Measurements from ENCODE around the gene PHACTR1. TPM values are rescaled to one million over a fixed set of nuclear protein-coding genes. Genes with fewer than 3 reads are reported as not detected.

The PHACTR1 gene
- total and polyA plus RNA-seq, 4 donors, result 18.1 to 49.0 (median 39.5) TPM

- no peaks in the 10 kb centered on the region for H3K27me3 ChIP-seq (ENCODE audit: control insufficient read depth, insufficient read depth, low read length)
- no peaks in the 10 kb centered on the region for H3K9me3 ChIP-seq (ENCODE audit: control insufficient read depth, insufficient read depth, low read length)
- H3K36me3 ChIP-seq (ENCODE audit: control insufficient read depth, insufficient read depth, low read length), result no peaks in the 10 kb centered on the region
- H3K4me3 ChIP-seq (ENCODE audit: low read depth, low read length), result no peak overlapping the region
- no peak for DNase-seq (ENCODE audit: low read depth in 4 of 6, low spot score in 6 of 6)
- no peak overlapping the region for H3K27ac ChIP-seq (ENCODE audit: low read depth, low read length)
- WGBS (ENCODE audit: insufficient coverage), result no CpG with 5 or more reads among the region's 2 CpGs
- no peaks in the 10 kb centered on the region for H3K4me1 ChIP-seq (ENCODE audit: control insufficient read depth, insufficient read depth, low read length)
Measured at GRCh38 chr6:12974551-12974950, 258.0 kb downstream of the PHACTR1 start.

- Histone ChIP-seq H3K9me3 (ENCODE audit: control insufficient read depth, insufficient read depth, low read length) (no peaks in the 10 kb centered on the region), H3K4me3 (ENCODE audit: low read depth, low read length) (no peak overlapping the region), H3K36me3 (ENCODE audit: control insufficient read depth, insufficient read depth, low read length) (no peaks in the 10 kb centered on the region), H3K27me3 (ENCODE audit: control insufficient read depth, insufficient read depth, low read length) (no peaks in the 10 kb centered on the region), H3K4me1 (ENCODE audit: control insufficient read depth, insufficient read depth, low read length) (no peaks in the 10 kb centered on the region), H3K27ac (ENCODE audit: low read depth, low read length) (no peak overlapping the region)
- DNase-seq (ENCODE audit: low read depth in 4 of 6, low spot score in 6 of 6), result no peak
- WGBS (ENCODE audit: insufficient coverage), result 96% methylated on average over 4 of the region's 5 CpGs
Measured at GRCh38 chr6:12976366-12976765, 259.8 kb downstream of the PHACTR1 start.

- no peak overlapping the region for H3K27ac ChIP-seq (ENCODE audit: low read depth, low read length)
- H3K9me3 ChIP-seq (ENCODE audit: control insufficient read depth, insufficient read depth, low read length), result no peaks in the 10 kb centered on the region
Measured at GRCh38 chr6:12977206-12977605, 260.6 kb downstream of the PHACTR1 start.

GRCh38 chr6:12977806-12978205 lies 261.2 kb downstream of the PHACTR1 start:
- Histone ChIP-seq H3K36me3 (ENCODE audit: control insufficient read depth, insufficient read depth, low read length) (no peaks in the 10 kb centered on the region), H3K27ac (ENCODE audit: low read depth, low read length) (no peak overlapping the region), H3K9me3 (ENCODE audit: control insufficient read depth, insufficient read depth, low read length) (no peaks in the 10 kb centered on the region), H3K4me3 (ENCODE audit: low read depth, low read length) (no peak overlapping the region), H3K27me3 (ENCODE audit: control insufficient read depth, insufficient read depth, low read length) (no peaks in the 10 kb centered on the region), H3K4me1 (ENCODE audit: control insufficient read depth, insufficient read depth, low read length) (no peaks in the 10 kb centered on the region)
- 90% methylated on average over 3 of the region's 4 CpGs for WGBS (ENCODE audit: insufficient coverage)
- DNase-seq (ENCODE audit: low read depth in 4 of 6, low spot score in 6 of 6), result peak in 1 of 6 donors; percentile 70

More at GRCh38 chr6:12977206-12977605, 260.6 kb downstream of the PHACTR1 start:
- no peaks in the 10 kb centered on the region for H3K27me3 ChIP-seq (ENCODE audit: control insufficient read depth, insufficient read depth, low read length)
- DNase-seq (ENCODE audit: low read depth in 4 of 6, low spot score in 6 of 6), result no peak
- no peaks in the 10 kb centered on the region for H3K4me1 ChIP-seq (ENCODE audit: control insufficient read depth, insufficient read depth, low read length)
- WGBS (ENCODE audit: insufficient coverage), result 80% methylated on average over 2 of the region's 3 CpGs
- H3K36me3 ChIP-seq (ENCODE audit: control insufficient read depth, insufficient read depth, low read length), result no peaks in the 10 kb centered on the region
- H3K4me3 ChIP-seq (ENCODE audit: low read depth, low read length), result no peak overlapping the region

GRCh38 chr6:12980741-12981140 lies 264.2 kb downstream of the PHACTR1 start:
- 100% methylated on average over 1 of the region's 4 CpGs for WGBS (ENCODE audit: insufficient coverage)
- H3K27me3 ChIP-seq (ENCODE audit: control insufficient read depth, insufficient read depth, low read length), result no peaks in the 10 kb centered on the region
- no peak overlapping the region for H3K4me3 ChIP-seq (ENCODE audit: low read depth, low read length)
- DNase-seq (ENCODE audit: low read depth in 4 of 6, low spot score in 6 of 6), result no peak
- no peak overlapping the region for H3K27ac ChIP-seq (ENCODE audit: low read depth, low read length)
- H3K9me3 ChIP-seq (ENCODE audit: control insufficient read depth, insufficient read depth, low read length), result no peaks in the 10 kb centered on the region
- no peaks in the 10 kb centered on the region for H3K4me1 ChIP-seq (ENCODE audit: control insufficient read depth, insufficient read depth, low read length)
- no peaks in the 10 kb centered on the region for H3K36me3 ChIP-seq (ENCODE audit: control insufficient read depth, insufficient read depth, low read length)

- no peak overlapping the region for H3K27ac ChIP-seq (ENCODE audit: low read depth, low read length)
- H3K4me1 ChIP-seq (ENCODE audit: control insufficient read depth, insufficient read depth, low read length), result no peaks in the 10 kb centered on the region
- no peaks in the 10 kb centered on the region for H3K27me3 ChIP-seq (ENCODE audit: control insufficient read depth, insufficient read depth, low read length)
- H3K36me3 ChIP-seq (ENCODE audit: control insufficient read depth, insufficient read depth, low read length), result no peaks in the 10 kb centered on the region
- no peaks in the 10 kb centered on the region for H3K9me3 ChIP-seq (ENCODE audit: control insufficient read depth, insufficient read depth, low read length)
- no CpG with 5 or more reads among the region's 2 CpGs for WGBS (ENCODE audit: insufficient coverage)
- H3K4me3 ChIP-seq (ENCODE audit: low read depth, low read length), result no peak overlapping the region
- no peak for DNase-seq (ENCODE audit: low read depth in 4 of 6, low spot score in 6 of 6)
Measured at GRCh38 chr6:12984776-12985175, 268.2 kb downstream of the PHACTR1 start.

- H3K36me3 ChIP-seq (ENCODE audit: control insufficient read depth, insufficient read depth, low read length), result no peaks in the 10 kb centered on the region
- no peaks in the 10 kb centered on the region for H3K4me1 ChIP-seq (ENCODE audit: control insufficient read depth, insufficient read depth, low read length)
- H3K27me3 ChIP-seq (ENCODE audit: control insufficient read depth, insufficient read depth, low read length), result no peaks in the 10 kb centered on the region
- H3K4me3 ChIP-seq (ENCODE audit: low read depth, low read length), result no peak overlapping the region
- no peak for DNase-seq (ENCODE audit: low read depth in 4 of 6, low spot score in 6 of 6)
- no peak overlapping the region for H3K27ac ChIP-seq (ENCODE audit: low read depth, low read length)
- peaks cover 2% of the 10 kb centered on the region for H3K9me3 ChIP-seq (ENCODE audit: control insufficient read depth, insufficient read depth, low read length)
Measured at GRCh38 chr6:12987783-12988182, 271.2 kb downstream of the PHACTR1 start.

- no peak for DNase-seq (ENCODE audit: low read depth in 4 of 6, low spot score in 6 of 6)
- H3K27me3 ChIP-seq (ENCODE audit: control insufficient read depth, insufficient read depth, low read length), result no peaks in the 10 kb centered on the region
- H3K4me3 ChIP-seq (ENCODE audit: low read depth, low read length), result no peak overlapping the region
- H3K27ac ChIP-seq (ENCODE audit: low read depth, low read length), result no peak overlapping the region
- H3K4me1 ChIP-seq (ENCODE audit: control insufficient read depth, insufficient read depth, low read length), result no peaks in the 10 kb centered on the region
- 100% methylated on average over 6 of the region's 7 CpGs for WGBS (ENCODE audit: insufficient coverage)
- H3K36me3 ChIP-seq (ENCODE audit: control insufficient read depth, insufficient read depth, low read length), result no peaks in the 10 kb centered on the region
- H3K9me3 ChIP-seq (ENCODE audit: control insufficient read depth, insufficient read depth, low read length), result peaks cover 7% of the 10 kb centered on the region
Measured at GRCh38 chr6:12990162-12990561, 273.6 kb downstream of the PHACTR1 start.

- Histone ChIP-seq H3K27ac (ENCODE audit: low read depth, low read length) (no peak overlapping the region), H3K9me3 (ENCODE audit: control insufficient read depth, insufficient read depth, low read length) (peaks cover 7% of the 10 kb centered on the region), H3K4me1 (ENCODE audit: control insufficient read depth, insufficient read depth, low read length) (no peaks in the 10 kb centered on the region), H3K36me3 (ENCODE audit: control insufficient read depth, insufficient read depth, low read length) (no peaks in the 10 kb centered on the region), H3K4me3 (ENCODE audit: low read depth, low read length) (no peak overlapping the region), H3K27me3 (ENCODE audit: control insufficient read depth, insufficient read depth, low read length) (no peaks in the 10 kb centered on the region)
- 93% methylated on average over 2 of the region's 3 CpGs for WGBS (ENCODE audit: insufficient coverage)
- no peak for DNase-seq (ENCODE audit: low read depth in 4 of 6, low spot score in 6 of 6)
Measured at GRCh38 chr6:12991435-12991834, 274.9 kb downstream of the PHACTR1 start.

- peaks cover 7% of the 10 kb centered on the region for H3K9me3 ChIP-seq (ENCODE audit: control insufficient read depth, insufficient read depth, low read length)
- 100% methylated on average over 2 of the region's 7 CpGs for WGBS (ENCODE audit: insufficient coverage)
- H3K4me1 ChIP-seq (ENCODE audit: control insufficient read depth, insufficient read depth, low read length), result no peaks in the 10 kb centered on the region
- no peak overlapping the region for H3K4me3 ChIP-seq (ENCODE audit: low read depth, low read length)
- H3K36me3 ChIP-seq (ENCODE audit: control insufficient read depth, insufficient read depth, low read length), result no peaks in the 10 kb centered on the region
- DNase-seq (ENCODE audit: low read depth in 4 of 6, low spot score in 6 of 6), result no peak
- H3K27me3 ChIP-seq (ENCODE audit: control insufficient read depth, insufficient read depth, low read length), result no peaks in the 10 kb centered on the region
- no peak overlapping the region for H3K27ac ChIP-seq (ENCODE audit: low read depth, low read length)
Measured at GRCh38 chr6:12992770-12993169, 276.2 kb downstream of the PHACTR1 start.

All from spinal cord (tissue), 10 donors.